GM18526 (cell line): ENCODE results near the gene KCTD12.

ENCODE experiments used
- POLR2A ChIP-seq: IDR thresholded peaks from 3 replicates; pipeline ENCODE4 v1.6.1; 2011; ENCODE audit not compliant: insufficient read length; ENCODE audit errors: extremely low read depth

Gene KCTD12

GRCh38 chr13:76837801-76838200, 48.4 kb downstream of the KCTD12 start:
- TF ChIP-seq POLR2A: no peak

DNA sequence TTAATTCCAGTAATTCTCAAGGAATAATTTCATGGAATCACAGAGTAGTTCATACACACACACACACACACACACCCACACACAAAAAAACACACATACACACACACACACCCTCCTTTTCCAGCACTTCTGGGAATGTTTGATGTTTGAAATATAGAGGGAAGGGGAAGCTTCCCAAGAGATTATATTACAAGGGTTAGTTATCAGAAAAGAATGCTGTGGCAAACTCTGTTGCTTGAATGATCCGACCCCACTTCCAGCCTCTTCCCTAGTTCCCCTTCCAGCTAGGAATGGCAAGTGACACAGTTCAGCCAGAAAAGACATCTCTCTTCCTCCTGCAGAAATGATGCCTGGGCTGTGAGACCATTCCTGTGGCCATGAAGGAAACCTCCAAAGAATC, 49.9 kb downstream of the KCTD12 start:
- TF ChIP-seq POLR2A: no peak

GRCh38 chr13:76833441-76833954, 52.7 kb downstream of the KCTD12 start:
- TF ChIP-seq POLR2A: no peak

GRCh38 chr13:76832258-76832988, 53.8 kb downstream of the KCTD12 start:
- TF ChIP-seq POLR2A: no peak

- TF ChIP-seq POLR2A: no peak
Measured at GRCh38 chr13:76830805-76831204, 55.4 kb downstream of the KCTD12 start.
